Gastrocnemius medialis (tissue), 4 donors: ENCODE data around the gene B4GALNT1. TPM values are rescaled to one million over a fixed set of nuclear protein-coding genes. Genes with fewer than 3 reads are reported as not detected.
"Not testable (repeated sequence)": the region's sequence is repeated elsewhere in the genome, so short reads cannot be mapped to it uniquely, and the experiment has no call there.

ENCODE experiments used
- ATAC-seq, 2 donors: fragments of 150-250 bp; one replicate each; pipeline ENCODE4 v1.9.1; 2016
- DNase-seq, 2 donors: peaks; one replicate each; pipeline ENCODE4 v3.0.0-alpha.2; 2019
- H3K27ac ChIP-seq, 4 donors: fragments of 200-600 bp; sonication (generic); 1 replicate in 1 of 4; 2 replicates in 3 of 4; pipeline ENCODE4 v1.5.1; 2016 to 2018; ENCODE audit warnings: mild to moderate bottlenecking in 2 of 4, moderate library complexity in 1 of 4
- H3K27me3 ChIP-seq, 3 donors: fragments of 200-600 bp; sonication (generic) in 2 of 3; 1 replicate in 1 of 3; 2 replicates in 2 of 3; pipeline versions ENCODE4 v1.5.1 to v1.6.0; 2016 to 2019; ENCODE audit warnings: mild to moderate bottlenecking in 1 of 3, moderate library complexity in 1 of 3
- H3K36me3 ChIP-seq, 2 donors: fragments of 200-600 bp; sonication (generic) in 1 of 2; one replicate each; pipeline ENCODE4 v1.5.1; 2017 to 2018
- H3K4me1 ChIP-seq, 2 donors: fragments of 200-600 bp; sonication (generic) in 1 of 2; one replicate each; pipeline ENCODE4 v1.5.1; 2016 to 2017; ENCODE audit warnings: mild to moderate bottlenecking in 2 of 2
- H3K4me3 ChIP-seq, 4 donors: fragments of 200-600 bp; sonication (generic) in 3 of 4; 1 replicate in 1 of 4; 2 replicates in 3 of 4; pipeline ENCODE4 v1.5.1; 2016 to 2019; ENCODE audit warnings: mild to moderate bottlenecking in 2 of 4
- H3K9me3 ChIP-seq, 3 donors: fragments of 200-600 bp; sonication (generic) in 2 of 3; 1 replicate in 1 of 3; 2 replicates in 2 of 3; pipeline ENCODE4 v1.5.1; 2016 to 2019
- POLR2A ChIP-seq, 2 donors: fragments of 450-650 bp; IDR thresholded peaks; one replicate each; pipeline ENCODE4 v1.6.1; 2017; ENCODE audit warnings: antibody characterized with exemption in 2 of 2, mild to moderate bottlenecking in 2 of 2, moderate library complexity in 2 of 2
- in situ Hi-C, 4 donors: fragments of 200-750 bp; cut with MboI; loops; one replicate each; pipeline versions ENCODE4 v1.15.0 to v1.8.0; 2017; ENCODE audit warnings: low sequenced_read_pairs in 4 of 4
- intact Hi-C: fragments of 100-400 bp; cut with DNase I; formaldehyde crosslinking; loops from one replicate; pipeline ENCODE4 v1.15.1; 2023; ENCODE audit warnings: low total_unique reads
- total RNA-seq, 4 donors: library from RNA; depleted of rRNA; stranded (reverse); fragments of >200 nt; gene quantifications; one replicate each; pipeline versions ENCODE4 v1.1.0 to v1.2.3, GENCODE V29; 2016
- TF ChIP-seq, protein P1 (sequence below), 5 experiments: fragments of 450-650 bp in 3 of 5; fragments of 200-600 bp in 2 of 5; sonication (generic) in 2 of 5; IDR thresholded peaks in 4 of 5; conservative IDR thresholded peaks in 1 of 5; 1 replicate in 4 of 5; 2 replicates in 1 of 5; pipeline ENCODE4 v1.5.1; 2016 to 2019; ENCODE audit warnings: antibody characterized with exemption in 5 of 5, mild to moderate bottlenecking in 3 of 5, moderate library complexity in 3 of 5

Gene B4GALNT1
- total RNA-seq, 4 donors from 2014 or later = 13.2 to 25.5 (median 16.6) TPM

- Histone ChIP-seq H3K27ac (no peak overlapping the region), H3K36me3 (no peaks in the 10 kb centered on the region), H3K9me3 (no peaks in the 10 kb centered on the region), H3K27me3 (no peaks in the 10 kb centered on the region), H3K4me1 (no peaks in the 10 kb centered on the region), H3K4me3 (no peak overlapping the region)
- TF ChIP-seq, protein P1, sequence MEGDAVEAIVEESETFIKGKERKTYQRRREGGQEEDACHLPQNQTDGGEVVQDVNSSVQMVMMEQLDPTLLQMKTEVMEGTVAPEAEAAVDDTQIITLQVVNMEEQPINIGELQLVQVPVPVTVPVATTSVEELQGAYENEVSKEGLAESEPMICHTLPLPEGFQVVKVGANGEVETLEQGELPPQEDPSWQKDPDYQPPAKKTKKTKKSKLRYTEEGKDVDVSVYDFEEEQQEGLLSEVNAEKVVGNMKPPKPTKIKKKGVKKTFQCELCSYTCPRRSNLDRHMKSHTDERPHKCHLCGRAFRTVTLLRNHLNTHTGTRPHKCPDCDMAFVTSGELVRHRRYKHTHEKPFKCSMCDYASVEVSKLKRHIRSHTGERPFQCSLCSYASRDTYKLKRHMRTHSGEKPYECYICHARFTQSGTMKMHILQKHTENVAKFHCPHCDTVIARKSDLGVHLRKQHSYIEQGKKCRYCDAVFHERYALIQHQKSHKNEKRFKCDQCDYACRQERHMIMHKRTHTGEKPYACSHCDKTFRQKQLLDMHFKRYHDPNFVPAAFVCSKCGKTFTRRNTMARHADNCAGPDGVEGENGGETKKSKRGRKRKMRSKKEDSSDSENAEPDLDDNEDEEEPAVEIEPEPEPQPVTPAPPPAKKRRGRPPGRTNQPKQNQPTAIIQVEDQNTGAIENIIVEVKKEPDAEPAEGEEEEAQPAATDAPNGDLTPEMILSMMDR (IDR thresholded peaks at IDR 0.05 in 4 of 5, conservative IDR thresholded peaks at IDR 0.05 in 1 of 5) = no peak
- TF ChIP-seq POLR2A (IDR thresholded peaks at IDR 0.05) = no peak
- in situ Hi-C loops (no loop called here), intact Hi-C loops (no loop called here)
- no peak for DNase-seq
- no peak for ATAC-seq
Measured at GRCh38 chr12:57666897-57667296, 33.9 kb upstream of the B4GALNT1 start.

DNA sequence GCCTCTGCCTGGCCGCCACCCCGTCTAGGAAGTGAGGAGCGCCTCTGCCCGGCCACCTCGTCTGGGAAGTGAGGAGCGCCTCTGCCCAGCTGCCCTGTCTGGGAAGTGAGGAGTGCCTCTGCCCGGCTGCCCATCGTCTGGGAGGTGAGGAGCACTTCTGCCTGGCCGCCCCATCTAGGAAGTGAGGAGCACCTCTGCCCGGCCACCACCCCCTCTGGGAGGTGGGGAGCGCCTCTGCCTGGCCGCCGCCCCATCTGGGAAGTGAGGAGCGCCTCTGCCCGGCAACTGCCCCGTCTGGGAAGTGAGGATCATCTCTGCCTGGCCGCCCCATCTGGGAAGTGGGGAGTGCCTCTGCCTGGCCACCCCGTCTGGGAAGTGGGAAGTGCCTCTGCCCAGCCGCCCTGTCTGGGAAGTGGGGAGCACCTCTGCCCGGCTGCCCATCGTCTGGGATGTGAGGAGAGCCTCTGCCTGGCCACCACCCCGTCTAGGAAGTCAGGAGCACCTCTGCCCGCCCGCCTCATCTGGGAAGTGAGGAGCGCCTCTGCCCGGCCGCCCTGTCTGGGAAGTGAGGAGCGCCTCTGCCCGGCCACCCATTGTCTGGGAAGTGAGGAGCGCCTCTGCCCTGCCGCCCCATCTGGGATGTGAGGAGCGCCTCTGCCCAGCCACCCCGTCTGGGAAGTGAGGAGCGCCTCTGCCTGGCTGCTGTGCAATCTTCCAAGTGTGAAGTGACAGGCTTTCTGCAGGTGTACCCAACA, 32.2 kb upstream of the B4GALNT1 start:
- intact Hi-C loops = not testable (repeated sequence)

DNA sequence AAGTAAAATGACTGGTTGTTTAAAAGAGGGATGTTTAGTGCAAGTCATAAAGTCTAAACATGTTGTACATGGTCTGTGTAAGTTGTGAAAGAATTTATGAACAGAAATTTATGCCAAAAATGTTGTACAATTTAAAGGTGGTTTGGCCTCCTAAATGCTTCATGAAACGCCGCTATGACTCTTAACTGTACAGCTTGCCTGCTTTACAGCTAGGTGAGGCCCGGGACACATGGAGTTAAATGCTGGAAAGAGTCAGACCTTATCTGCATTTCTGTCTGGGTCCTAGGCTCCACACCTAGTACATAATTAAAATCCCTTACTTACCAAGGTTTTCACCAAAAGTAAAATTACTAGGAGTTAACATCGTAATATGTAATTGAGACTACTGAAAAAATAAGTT, 28.4 kb upstream of the B4GALNT1 start:
- TF ChIP-seq, protein P1 (IDR thresholded peaks at IDR 0.05 in 4 of 5, conservative IDR thresholded peaks at IDR 0.05 in 1 of 5) = no peak
- TF ChIP-seq POLR2A (IDR thresholded peaks at IDR 0.05) = no peak
- no peak for DNase-seq
- H3K36me3 ChIP-seq = no peaks in the 10 kb centered on the region
- no peaks in the 10 kb centered on the region for H3K4me1 ChIP-seq
- H3K27me3 ChIP-seq = no peaks in the 10 kb centered on the region
- no peak for ATAC-seq
- no peaks in the 10 kb centered on the region for H3K9me3 ChIP-seq
- in situ Hi-C loops (no loop called here), intact Hi-C loops (no loop called here)
- no peak overlapping the region for H3K4me3 ChIP-seq
- no peak overlapping the region for H3K27ac ChIP-seq

More for the DNA sequence above, 32.2 kb upstream of the B4GALNT1 start:
- ATAC-seq, DNase-seq, H3K4me3 ChIP-seq, H3K27ac ChIP-seq, H3K27me3 ChIP-seq, in situ Hi-C loops, H3K4me1 ChIP-seq, H3K36me3 ChIP-seq, H3K9me3 ChIP-seq: not testable (repeated sequence)

- no peaks in the 10 kb centered on the region for H3K9me3 ChIP-seq
- H3K36me3 ChIP-seq = no peaks in the 10 kb centered on the region
- TF ChIP-seq, protein P1 (IDR thresholded peaks at IDR 0.05 in 4 of 5, conservative IDR thresholded peaks at IDR 0.05 in 1 of 5) = no peak
- TF ChIP-seq POLR2A (IDR thresholded peaks at IDR 0.05) = no peak
- DNase-seq = no peak
- H3K27ac ChIP-seq = no peak overlapping the region
- in situ Hi-C loops (no loop called here), intact Hi-C loops (no loop called here)
- no peaks in the 10 kb centered on the region for H3K4me1 ChIP-seq
- H3K27me3 ChIP-seq = no peaks in the 10 kb centered on the region
- no peak overlapping the region for H3K4me3 ChIP-seq
- no peak for ATAC-seq
Measured at GRCh38 chr12:57658890-57659289, 25.9 kb upstream of the B4GALNT1 start.

- ATAC-seq (no peak), DNase-seq (no peak)
- no peaks in the 10 kb centered on the region for H3K36me3 ChIP-seq
- no peak overlapping the region for H3K27ac ChIP-seq
- intact Hi-C loops (no loop called here), in situ Hi-C loops (no loop called here)
- H3K4me3 ChIP-seq = no peak overlapping the region
- no peaks in the 10 kb centered on the region for H3K27me3 ChIP-seq
- no peaks in the 10 kb centered on the region for H3K4me1 ChIP-seq
- TF ChIP-seq, protein P1 (IDR thresholded peaks at IDR 0.05 in 4 of 5, conservative IDR thresholded peaks at IDR 0.05 in 1 of 5) = no peak
- TF ChIP-seq POLR2A (IDR thresholded peaks at IDR 0.05) = no peak
- no peaks in the 10 kb centered on the region for H3K9me3 ChIP-seq
Measured at GRCh38 chr12:57657744-57658143, 24.7 kb upstream of the B4GALNT1 start.

- H3K4me1 ChIP-seq, H3K27me3 ChIP-seq, H3K36me3 ChIP-seq, H3K4me3 ChIP-seq, H3K27ac ChIP-seq, H3K9me3 ChIP-seq, in situ Hi-C loops, intact Hi-C loops, ATAC-seq, DNase-seq: not testable (repeated sequence)
Measured at GRCh38 chr12:57656408-57656807, 23.4 kb upstream of the B4GALNT1 start.
